ENCODE measurements around the gene NBPF19.
"Not testable (repeated sequence)": the region's sequence is repeated elsewhere in the genome, so short reads cannot be mapped to it uniquely, and the experiment has no call there.

The NBPF19 gene, protein sequence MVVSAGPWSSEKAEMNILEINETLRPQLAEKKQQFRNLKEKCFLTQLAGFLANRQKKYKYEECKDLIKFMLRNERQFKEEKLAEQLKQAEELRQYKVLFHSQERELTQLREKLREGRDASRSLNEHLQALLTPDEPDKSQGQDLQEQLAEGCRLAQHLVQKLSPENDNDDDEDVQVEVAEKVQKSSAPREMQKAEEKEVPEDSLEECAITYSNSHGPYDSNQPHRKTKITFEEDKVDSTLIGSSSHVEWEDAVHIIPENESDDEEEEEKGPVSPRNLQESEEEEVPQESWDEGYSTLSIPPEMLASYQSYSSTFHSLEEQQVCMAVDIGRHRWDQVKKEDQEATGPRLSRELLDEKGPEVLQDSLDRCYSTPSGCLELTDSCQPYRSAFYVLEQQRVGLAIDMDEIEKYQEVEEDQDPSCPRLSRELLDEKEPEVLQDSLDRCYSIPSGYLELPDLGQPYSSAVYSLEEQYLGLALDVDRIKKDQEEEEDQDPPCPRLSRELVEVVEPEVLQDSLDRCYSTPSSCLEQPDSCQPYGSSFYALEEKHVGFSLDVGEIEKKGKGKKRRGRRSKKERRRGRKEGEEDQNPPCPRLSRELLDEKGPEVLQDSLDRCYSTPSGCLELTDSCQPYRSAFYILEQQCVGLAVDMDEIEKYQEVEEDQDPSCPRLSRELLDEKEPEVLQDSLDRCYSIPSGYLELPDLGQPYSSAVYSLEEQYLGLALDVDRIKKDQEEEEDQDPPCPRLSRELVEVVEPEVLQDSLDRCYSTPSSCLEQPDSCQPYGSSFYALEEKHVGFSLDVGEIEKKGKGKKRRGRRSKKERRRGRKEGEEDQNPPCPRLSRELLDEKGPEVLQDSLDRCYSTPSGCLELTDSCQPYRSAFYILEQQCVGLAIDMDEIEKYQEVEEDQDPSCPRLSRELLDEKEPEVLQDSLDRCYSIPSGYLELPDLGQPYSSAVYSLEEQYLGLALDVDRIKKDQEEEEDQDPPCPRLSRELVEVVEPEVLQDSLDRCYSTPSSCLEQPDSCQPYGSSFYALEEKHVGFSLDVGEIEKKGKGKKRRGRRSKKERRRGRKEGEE (N-terminal part only)

DNA sequence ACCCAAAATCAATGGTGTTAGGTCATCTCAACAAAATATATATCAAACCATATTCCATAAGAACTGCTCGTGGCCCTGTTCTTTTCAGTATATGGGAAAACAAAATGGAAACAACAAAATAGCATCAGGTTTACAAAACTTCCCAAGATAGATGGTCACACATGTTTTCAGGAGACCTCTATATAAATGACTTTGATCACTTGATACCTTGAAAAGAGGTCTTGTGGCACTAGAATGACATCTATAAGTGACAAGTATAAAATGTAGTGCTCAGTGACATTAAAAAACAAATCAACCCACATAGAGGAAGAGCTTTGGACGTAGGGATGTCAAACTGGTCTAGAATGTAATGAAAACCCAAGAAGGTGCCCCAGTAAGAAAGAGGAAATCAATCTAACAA is at the start of gene NBPF19:
Gene NBPF19 (plus strand): TSS at position 301 of the 400 bp plus-strand sequence. CDS start 888 bp downstream, outside the sequence.
- not testable (repeated sequence) for H3K27ac ChIP-seq (ENCODE audit: low read length); H3K4me3 ChIP-seq (ENCODE audit: low read depth in 1 of 2, low read length in 2 of 2); H3K4me1 ChIP-seq (ENCODE audit: control insufficient read depth in 1 of 2, insufficient read depth in 2 of 2, low read length in 2 of 2); H3K27me3 ChIP-seq (ENCODE audit: low read depth, low read length); H3K36me3 ChIP-seq (ENCODE audit: control insufficient read depth in 1 of 2, insufficient read depth in 2 of 2, low read length in 2 of 2); H3K9me3 ChIP-seq (ENCODE audit: control insufficient read depth in 1 of 2, low read length in 2 of 2)

DNA sequence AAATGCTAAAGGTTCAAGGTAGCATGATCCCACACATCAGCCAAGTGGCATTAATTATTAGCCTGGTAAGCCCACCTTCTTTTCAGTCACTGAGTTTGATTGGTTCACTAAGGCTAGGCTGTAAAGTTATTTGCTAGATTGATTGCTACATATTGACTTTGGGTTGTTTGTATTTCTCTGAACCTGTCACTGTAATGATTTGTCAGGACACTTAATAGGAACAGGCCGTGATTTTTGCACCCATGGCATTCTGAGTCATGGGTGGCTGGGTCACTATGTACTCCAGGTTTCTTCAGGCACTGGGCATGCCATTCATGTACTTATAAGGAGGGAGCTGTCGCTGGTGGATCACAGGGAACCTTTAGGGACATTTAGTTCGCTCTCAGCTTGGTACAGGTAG is 46.5 kb upstream of the NBPF19 start:
- H3K4me3 ChIP-seq (ENCODE audit: low read depth in 1 of 2, low read length in 2 of 2); H3K36me3 ChIP-seq (ENCODE audit: control insufficient read depth in 1 of 2, insufficient read depth in 2 of 2, low read length in 2 of 2); H3K27me3 ChIP-seq (ENCODE audit: low read depth, low read length); H3K9me3 ChIP-seq (ENCODE audit: control insufficient read depth in 1 of 2, low read length in 2 of 2); H3K27ac ChIP-seq (ENCODE audit: low read length); H3K4me1 ChIP-seq (ENCODE audit: control insufficient read depth in 1 of 2, insufficient read depth in 2 of 2, low read length in 2 of 2): not testable (repeated sequence)

DNA sequence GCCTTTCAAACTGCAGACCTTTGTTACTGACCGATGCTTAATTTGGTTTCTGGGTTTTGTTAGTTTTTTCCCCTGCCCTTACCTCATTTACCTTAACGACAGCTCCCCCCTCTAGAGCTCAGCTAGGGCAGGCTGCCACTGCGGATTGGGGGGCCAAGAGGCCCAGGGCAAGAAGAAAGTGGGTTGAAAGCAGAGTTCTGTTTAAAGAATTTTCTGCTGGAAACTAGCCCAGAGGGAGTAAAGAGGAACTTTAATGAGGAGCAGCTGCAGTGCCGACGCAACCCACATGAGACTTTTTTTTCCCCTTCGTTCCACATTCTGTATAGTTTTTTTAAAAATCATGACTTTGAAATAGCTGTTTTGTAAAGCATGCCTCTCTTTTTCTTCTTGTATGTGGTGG is 29.4 kb upstream of the NBPF19 start:
- H3K27ac ChIP-seq (ENCODE audit: low read length); H3K36me3 ChIP-seq (ENCODE audit: control insufficient read depth in 1 of 2, insufficient read depth in 2 of 2, low read length in 2 of 2); H3K4me3 ChIP-seq (ENCODE audit: low read depth in 1 of 2, low read length in 2 of 2); H3K4me1 ChIP-seq (ENCODE audit: control insufficient read depth in 1 of 2, insufficient read depth in 2 of 2, low read length in 2 of 2); H3K27me3 ChIP-seq (ENCODE audit: low read depth, low read length); H3K9me3 ChIP-seq (ENCODE audit: control insufficient read depth in 1 of 2, low read length in 2 of 2): not testable (repeated sequence)

DNA sequence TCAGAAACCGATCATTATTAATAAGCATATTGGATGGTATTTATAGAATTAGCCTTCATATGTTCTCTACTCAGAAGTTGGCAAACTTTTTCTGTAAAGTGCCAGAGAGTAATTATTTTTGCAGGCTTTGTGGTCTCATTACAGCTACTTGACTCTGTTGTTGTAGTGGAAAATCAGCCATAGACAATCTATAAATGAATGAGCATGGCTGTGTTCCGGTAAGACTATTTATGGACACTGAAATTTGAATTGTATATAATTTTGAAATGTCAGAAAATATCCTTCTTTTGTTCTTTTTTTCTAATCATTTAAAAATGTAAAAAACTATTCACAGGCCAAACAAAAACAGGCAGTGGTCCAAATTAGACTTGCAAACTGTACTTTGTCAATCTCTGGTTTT is 22.6 kb upstream of the NBPF19 start:
- H3K9me3 ChIP-seq (ENCODE audit: control insufficient read depth in 1 of 2, low read length in 2 of 2); H3K4me3 ChIP-seq (ENCODE audit: low read depth in 1 of 2, low read length in 2 of 2); H3K36me3 ChIP-seq (ENCODE audit: control insufficient read depth in 1 of 2, insufficient read depth in 2 of 2, low read length in 2 of 2); H3K4me1 ChIP-seq (ENCODE audit: control insufficient read depth in 1 of 2, insufficient read depth in 2 of 2, low read length in 2 of 2); H3K27ac ChIP-seq (ENCODE audit: low read length); H3K27me3 ChIP-seq (ENCODE audit: low read depth, low read length): not testable (repeated sequence)

DNA sequence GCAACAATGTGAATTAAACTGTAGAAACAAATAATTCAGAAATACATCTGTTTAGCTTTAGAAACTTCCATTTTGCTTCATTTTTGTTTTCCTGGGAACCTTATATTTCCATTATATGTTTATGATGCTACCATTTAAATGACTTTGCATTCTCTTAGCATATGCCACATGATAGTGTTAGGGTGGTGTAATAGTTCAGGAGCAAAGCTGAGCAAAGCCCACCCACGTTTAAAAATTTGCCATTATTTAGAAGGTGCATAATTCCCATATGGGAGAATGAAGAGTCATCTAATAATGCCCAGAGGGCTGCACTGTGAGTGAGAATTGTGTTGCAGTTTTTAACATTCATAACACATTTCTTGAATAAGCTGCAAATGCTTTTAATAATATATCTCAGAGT is 22.2 kb upstream of the NBPF19 start:
- not testable (repeated sequence) for H3K27me3 ChIP-seq (ENCODE audit: low read depth, low read length); H3K9me3 ChIP-seq (ENCODE audit: control insufficient read depth in 1 of 2, low read length in 2 of 2); H3K27ac ChIP-seq (ENCODE audit: low read length); H3K4me3 ChIP-seq (ENCODE audit: low read depth in 1 of 2, low read length in 2 of 2); H3K36me3 ChIP-seq (ENCODE audit: control insufficient read depth in 1 of 2, insufficient read depth in 2 of 2, low read length in 2 of 2); H3K4me1 ChIP-seq (ENCODE audit: control insufficient read depth in 1 of 2, insufficient read depth in 2 of 2, low read length in 2 of 2)

DNA sequence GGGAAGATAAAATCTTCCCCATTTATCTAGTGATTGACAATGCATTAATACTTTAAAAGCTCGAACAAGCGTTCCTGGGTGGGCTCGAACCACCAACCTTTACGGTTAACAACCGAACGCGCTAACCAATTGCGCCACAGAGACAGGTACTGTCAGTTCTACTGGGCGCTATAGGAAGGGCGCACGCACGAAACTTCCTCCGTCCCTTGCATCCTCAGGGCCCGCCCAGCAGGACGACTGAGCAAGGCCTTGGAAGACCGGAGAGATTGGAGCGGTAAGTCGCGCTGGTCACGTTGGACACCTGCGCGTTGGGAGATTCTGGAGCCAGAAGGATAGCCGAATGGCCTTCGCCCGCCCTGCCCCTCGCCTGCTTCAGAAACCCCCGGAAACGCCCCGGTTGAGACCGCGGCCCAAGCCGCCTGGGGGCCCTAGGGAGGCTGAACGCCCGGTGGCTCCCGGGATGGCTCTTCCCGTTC is 83.5 kb downstream of the NBPF19 start:
- H3K4me1 ChIP-seq (ENCODE audit: control insufficient read depth in 1 of 2, insufficient read depth in 2 of 2, low read length in 2 of 2); H3K36me3 ChIP-seq (ENCODE audit: control insufficient read depth in 1 of 2, insufficient read depth in 2 of 2, low read length in 2 of 2); H3K27me3 ChIP-seq (ENCODE audit: low read depth, low read length); H3K9me3 ChIP-seq (ENCODE audit: control insufficient read depth in 1 of 2, low read length in 2 of 2); H3K27ac ChIP-seq (ENCODE audit: low read length): not testable (repeated sequence)
- H3K4me3 ChIP-seq (ENCODE audit: low read depth in 1 of 2, low read length in 2 of 2), result peak overlapping the region in 1 of 2 donors; percentile 58

DNA sequence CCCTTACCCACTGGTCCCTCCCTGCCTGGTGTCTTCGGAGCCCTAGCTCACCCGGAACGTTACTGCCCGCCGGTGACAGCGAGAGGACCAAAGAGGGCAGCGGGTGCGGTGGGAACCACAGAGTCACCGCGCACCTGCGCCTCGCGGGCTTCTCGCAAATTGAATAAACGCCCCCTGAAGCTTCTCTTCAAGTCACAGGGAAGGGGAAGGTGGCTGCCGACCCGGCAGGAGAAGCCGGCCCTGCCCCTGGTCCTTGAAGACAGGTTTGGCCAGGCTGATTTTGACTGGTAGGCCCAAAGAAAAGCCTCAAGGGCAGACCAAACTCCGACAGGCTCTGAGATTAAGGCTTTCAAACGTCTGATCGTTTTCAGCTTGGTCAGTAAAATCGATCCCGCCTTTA is 87.0 kb downstream of the NBPF19 start:
- not testable (repeated sequence) for H3K4me1 ChIP-seq (ENCODE audit: control insufficient read depth in 1 of 2, insufficient read depth in 2 of 2, low read length in 2 of 2); H3K27ac ChIP-seq (ENCODE audit: low read length); H3K4me3 ChIP-seq (ENCODE audit: low read depth in 1 of 2, low read length in 2 of 2); H3K36me3 ChIP-seq (ENCODE audit: control insufficient read depth in 1 of 2, insufficient read depth in 2 of 2, low read length in 2 of 2); H3K27me3 ChIP-seq (ENCODE audit: low read depth, low read length); H3K9me3 ChIP-seq (ENCODE audit: control insufficient read depth in 1 of 2, low read length in 2 of 2)

DNA sequence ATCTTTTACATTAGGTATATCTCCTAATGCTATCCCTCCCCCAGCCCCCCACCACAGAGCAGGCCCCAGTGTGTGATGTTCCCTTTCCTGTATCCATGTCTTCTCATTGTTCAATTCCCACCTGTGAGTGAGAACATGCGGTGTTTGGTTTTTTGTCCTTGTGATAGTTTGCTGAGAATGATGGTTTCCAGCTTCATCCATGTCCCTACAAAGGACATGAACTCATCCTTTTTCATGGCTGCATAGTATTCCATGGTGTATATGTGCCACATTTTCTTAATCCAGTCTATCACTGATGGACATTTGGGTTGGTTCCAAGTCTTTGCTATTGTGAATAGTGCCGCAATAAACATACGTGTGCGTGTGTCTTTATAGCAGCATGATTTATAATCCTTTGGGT is 90.6 kb downstream of the NBPF19 start:
- H3K27me3 ChIP-seq (ENCODE audit: low read depth, low read length); H3K4me1 ChIP-seq (ENCODE audit: control insufficient read depth in 1 of 2, insufficient read depth in 2 of 2, low read length in 2 of 2); H3K36me3 ChIP-seq (ENCODE audit: control insufficient read depth in 1 of 2, insufficient read depth in 2 of 2, low read length in 2 of 2); H3K27ac ChIP-seq (ENCODE audit: low read length); H3K4me3 ChIP-seq (ENCODE audit: low read depth in 1 of 2, low read length in 2 of 2); H3K9me3 ChIP-seq (ENCODE audit: control insufficient read depth in 1 of 2, low read length in 2 of 2): not testable (repeated sequence)

DNA sequence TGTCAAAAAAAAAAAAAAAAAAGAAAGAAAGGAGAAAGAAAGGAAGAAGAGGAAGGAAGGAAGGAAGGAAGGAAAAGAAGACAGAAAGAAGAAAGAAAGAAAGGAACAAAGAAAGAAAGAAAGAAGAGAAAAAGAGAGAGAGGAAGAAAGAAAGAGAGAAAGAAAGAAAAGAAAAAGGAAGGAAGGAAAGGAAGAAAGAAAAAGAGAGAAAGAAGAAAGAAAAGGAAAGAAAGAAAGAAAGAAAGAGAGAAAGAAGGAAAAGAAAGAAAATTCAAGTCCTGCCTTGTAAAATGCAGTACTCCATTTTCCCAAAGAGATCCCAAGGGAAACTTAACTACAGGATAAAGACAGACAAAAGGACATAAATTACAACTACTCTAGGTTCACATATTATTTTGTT is 97.9 kb downstream of the NBPF19 start:
- not testable (repeated sequence) for H3K4me1 ChIP-seq (ENCODE audit: control insufficient read depth in 1 of 2, insufficient read depth in 2 of 2, low read length in 2 of 2); H3K4me3 ChIP-seq (ENCODE audit: low read depth in 1 of 2, low read length in 2 of 2); H3K36me3 ChIP-seq (ENCODE audit: control insufficient read depth in 1 of 2, insufficient read depth in 2 of 2, low read length in 2 of 2); H3K9me3 ChIP-seq (ENCODE audit: control insufficient read depth in 1 of 2, low read length in 2 of 2); H3K27ac ChIP-seq (ENCODE audit: low read length); H3K27me3 ChIP-seq (ENCODE audit: low read depth, low read length)

DNA sequence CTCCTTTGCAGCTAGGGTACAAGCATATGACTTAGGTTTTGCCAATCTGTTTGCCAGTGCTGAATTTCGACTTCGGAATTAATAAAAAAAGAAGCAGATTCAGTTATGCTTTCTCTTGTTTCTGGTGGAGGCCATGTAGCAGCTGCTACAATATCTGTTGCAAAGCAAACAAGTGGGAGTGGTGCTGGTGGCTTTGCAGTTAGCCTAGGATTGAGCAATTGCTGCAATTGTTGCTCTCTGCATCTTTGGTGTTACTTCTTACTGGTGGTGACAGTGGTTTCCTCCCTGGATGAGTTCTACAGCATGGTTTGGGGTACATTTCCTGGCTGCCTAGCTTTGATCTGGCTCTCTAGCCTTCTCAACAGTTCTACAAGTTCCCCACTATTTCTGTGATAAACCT is 110.7 kb downstream of the NBPF19 start:
- not testable (repeated sequence) for H3K27ac ChIP-seq (ENCODE audit: low read length); H3K4me3 ChIP-seq (ENCODE audit: low read depth in 1 of 2, low read length in 2 of 2); H3K9me3 ChIP-seq (ENCODE audit: control insufficient read depth in 1 of 2, low read length in 2 of 2); H3K27me3 ChIP-seq (ENCODE audit: low read depth, low read length); H3K36me3 ChIP-seq (ENCODE audit: control insufficient read depth in 1 of 2, insufficient read depth in 2 of 2, low read length in 2 of 2); H3K4me1 ChIP-seq (ENCODE audit: control insufficient read depth in 1 of 2, insufficient read depth in 2 of 2, low read length in 2 of 2)

Measured in muscle layer of duodenum (tissue), 2 donors.